ENCODE results near the gene PPP2R3B. TPM values are rescaled to one million over a fixed set of nuclear protein-coding genes. Genes with fewer than 3 reads are reported as not detected.
A peak's percentile ranks its signal among the peaks of the same experiment; 100 is the strongest.

PPP2R3B gene
- total RNA-seq, 1 experiment from 2014 or later: 6.7 TPM

- no peak for DNase-seq (ENCODE audit: low read depth)
These were observed 15.6 kb downstream of the PPP2R3B start for GRCh38 chrX:370963-371745.

DNA sequence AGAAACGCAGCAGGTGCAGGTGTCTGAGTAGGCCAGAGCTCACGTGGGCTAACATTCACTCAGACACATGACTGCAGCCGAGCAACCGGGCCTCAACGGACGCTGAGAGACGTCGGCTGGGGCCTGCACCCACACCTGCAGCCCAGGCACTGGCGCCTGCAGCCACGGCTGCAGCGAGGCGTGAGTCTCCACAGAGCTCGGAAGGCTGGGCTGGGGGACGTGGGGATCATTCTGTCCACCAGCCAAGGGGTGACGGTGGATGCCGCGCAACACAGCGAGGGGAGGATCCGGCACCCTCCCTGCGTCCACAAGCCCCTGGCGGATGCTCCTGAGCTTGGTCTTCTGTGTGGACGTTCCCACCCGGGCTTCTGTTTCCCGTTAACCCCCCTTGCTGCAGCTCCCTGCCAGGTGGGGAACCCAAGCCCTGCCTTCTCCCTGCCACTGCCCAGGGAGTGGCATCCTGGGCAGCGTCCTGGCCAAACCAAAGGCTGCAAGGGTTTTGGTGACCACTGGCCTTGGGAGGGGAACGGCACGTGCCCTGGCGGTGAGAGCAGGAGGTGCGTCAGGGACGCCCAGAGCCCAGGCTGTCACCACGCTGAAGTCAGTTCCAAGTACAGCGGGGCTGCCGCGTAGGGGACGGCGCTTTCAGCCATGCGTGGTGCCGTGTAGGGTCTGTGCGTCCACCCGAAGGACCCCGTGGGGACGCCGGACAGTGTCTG lies 16.3 kb downstream of the PPP2R3B start:
- DNase-seq (ENCODE audit: low read depth): no peak

- DNase-seq (ENCODE audit: low read depth): no peak
These were observed 17.1 kb downstream of the PPP2R3B start for GRCh38 chrX:369563-370101.

DNA sequence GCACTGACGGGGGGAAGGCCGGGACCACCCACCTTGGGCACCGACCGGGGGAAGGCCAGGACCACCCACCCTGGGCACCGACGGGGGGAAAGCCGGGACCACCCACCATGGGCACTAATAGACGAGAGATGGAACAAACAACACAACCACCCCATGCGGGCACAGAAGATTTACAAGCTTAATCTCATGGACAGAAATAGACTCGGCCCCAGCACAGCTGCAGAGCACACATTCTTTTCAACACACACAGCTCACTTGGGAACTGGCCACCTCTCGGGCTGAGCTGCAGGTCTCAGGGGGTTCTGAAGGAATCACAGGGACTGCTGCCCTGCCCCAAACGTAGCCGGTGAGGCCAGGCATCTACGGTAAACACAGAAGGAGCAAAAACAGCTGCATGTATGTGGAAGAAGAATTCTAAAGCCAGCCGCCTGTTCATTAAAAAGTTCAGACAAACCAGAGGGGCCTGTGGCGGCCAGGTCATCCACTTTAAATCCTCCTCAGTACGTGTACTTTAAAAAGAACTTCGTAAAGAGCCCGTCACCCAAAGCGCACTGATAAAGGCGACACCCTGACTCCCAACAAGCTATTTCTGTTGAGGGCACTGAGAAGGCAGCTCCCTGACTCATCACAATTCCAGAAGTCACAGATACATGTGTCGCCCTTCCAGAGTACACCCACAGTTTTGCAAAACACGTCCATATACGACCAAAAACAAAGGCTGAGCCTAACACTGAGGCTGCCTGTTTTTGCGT lies 17.7 kb downstream of the PPP2R3B start:
- peak; percentile 11 for DNase-seq (ENCODE audit: low read depth)

DNA sequence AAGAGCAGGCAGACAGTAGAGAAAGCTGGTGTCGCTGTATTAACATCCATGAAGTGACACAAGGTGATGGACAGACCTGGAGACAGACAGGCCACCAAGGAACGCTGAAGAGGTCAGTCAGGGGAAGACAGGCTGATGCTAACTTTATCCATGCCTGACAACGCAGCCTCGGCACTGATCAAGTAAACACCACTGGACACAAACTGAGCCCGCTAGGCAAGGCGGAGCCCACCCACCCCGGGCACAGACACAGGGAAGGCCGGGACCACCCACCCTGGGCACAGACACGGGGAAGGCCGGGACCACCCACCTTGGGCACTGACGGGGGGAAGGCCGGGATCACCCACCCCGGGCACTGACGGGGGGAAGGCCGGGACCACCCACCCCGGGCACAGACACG lies 18.8 kb downstream of the PPP2R3B start:
- no peak for DNase-seq (ENCODE audit: low read depth)

DNA sequence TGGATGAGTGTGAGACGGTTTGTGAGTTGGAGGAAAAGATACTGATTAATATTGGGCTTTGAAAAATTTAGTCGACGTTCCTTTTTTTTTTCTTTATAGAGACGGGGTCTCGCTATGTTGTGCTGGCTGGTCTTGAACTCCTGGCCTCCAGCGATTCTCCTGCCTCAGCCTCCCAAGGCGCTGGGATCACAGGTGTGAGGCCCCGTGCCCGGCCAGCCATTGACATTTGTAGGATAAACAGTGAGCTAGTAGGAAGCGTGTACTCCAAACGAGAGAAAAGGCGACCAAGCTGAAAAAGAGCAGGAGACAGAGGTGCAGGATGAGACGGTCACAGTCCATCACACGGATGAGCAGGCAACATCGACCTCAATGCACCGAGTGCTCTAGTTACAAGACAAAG lies 19.4 kb downstream of the PPP2R3B start:
- no peak for DNase-seq (ENCODE audit: low read depth)

DNA sequence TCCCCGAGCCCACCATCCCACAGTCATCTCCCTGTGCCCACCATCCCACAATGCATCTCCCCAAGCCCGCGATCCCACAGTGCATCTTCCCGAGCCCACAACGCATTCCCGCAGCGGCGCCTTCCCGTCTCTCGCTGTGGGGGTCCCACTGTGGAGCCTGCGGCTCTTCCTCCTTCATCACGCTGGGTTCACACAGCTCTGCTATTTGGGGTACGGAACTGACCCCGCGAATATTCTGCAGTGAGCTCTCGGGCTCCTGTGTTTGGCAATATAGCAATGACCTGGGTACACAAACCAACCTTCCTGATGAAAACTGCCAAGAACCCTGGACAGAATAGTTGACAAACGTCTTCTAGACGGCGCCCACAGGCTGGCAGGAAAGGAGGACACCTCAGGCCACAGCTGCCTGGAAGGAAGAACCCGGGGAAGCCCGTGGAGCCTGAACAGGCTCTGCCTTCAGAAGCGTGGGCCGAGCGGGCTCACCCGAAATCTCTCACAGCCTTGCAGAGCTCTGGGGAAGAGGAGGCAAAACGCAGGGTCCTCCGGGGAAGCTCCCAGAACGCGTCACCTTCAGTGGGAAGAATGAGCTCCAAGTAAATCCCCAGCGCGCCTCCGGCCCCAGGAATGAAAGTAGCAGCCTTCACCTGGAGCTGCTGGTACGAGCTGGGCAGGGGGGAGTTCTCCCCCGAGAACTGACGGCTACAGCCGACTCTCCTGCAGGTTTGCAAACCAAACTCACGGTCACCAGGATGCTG lies 22.9 kb downstream of the PPP2R3B start:
- DNase-seq (ENCODE audit: low read depth): no peak

- no peak for DNase-seq (ENCODE audit: low read depth)
These were observed 23.6 kb downstream of the PPP2R3B start for GRCh38 chrX:362937-363620.

- DNase-seq (ENCODE audit: low read depth): no peak
These were observed 24.4 kb downstream of the PPP2R3B start for GRCh38 chrX:362351-362750.

GRCh38 chrX:361231-362145 lies 25.2 kb downstream of the PPP2R3B start:
- no peak for DNase-seq (ENCODE audit: low read depth)

GRCh38 chrX:360496-361150 lies 26.1 kb downstream of the PPP2R3B start:
- DNase-seq (ENCODE audit: low read depth): no peak

DNA sequence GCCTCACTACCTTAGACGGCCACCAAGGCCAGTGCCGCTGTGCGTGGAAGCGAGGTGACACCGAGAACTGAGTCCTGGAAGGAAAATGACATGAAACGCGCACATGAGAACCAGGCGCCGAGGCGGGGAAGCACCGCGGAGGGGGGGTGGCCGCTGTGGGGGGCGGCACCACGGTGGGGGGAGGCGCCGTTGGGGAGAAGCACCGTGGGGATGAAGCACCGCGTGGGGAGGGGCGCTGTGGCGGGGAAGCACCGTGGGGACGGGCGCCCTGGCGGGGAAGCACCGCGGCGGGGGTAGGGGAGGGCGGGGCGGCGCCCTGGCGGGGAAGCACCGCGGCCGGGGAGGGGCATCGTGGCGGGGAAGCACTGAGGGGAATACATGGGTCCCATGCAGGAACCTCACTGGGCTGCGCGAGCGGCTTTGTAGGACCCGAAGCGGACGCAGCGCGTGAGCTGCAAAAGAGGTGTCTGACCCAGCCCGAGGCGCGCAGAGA lies 28.0 kb downstream of the PPP2R3B start:
- DNase-seq (ENCODE audit: low read depth): no peak

- peak; percentile 11 for DNase-seq (ENCODE audit: low read depth)
These were observed 28.8 kb downstream of the PPP2R3B start for GRCh38 chrX:357693-358471.

DNA sequence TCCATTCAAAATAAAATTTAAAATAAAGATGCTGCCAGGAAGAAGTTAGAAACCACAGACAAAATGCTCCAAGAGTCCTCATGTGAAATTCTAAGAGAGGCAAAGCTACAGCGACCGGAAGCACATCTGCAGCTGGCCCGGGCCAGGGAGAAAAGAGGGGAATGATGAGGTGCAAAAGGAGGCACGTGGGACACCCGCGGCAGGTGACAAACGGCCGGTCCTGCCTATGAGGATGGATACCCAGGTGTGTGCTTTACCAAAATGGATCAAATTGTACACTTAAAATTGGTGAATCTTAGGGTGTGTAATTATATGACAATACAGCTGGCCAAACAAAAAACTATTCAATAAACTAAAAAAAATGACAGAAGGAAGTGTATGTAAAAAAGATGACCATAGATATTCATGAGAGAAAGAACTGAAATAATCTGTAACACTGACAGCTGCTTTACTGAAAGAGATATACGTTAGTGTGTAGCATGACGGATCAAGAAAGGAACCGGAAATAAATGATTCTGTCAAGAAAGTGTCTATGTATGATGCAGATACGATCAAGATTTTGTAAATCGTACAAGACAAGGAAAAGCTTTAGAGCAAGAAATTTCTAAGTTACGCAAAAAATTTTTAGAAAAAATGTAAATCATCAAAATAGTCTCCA lies 29.5 kb downstream of the PPP2R3B start:
- no peak for DNase-seq (ENCODE audit: low read depth)

GRCh38 chrX:356385-357034 lies 30.2 kb downstream of the PPP2R3B start:
- peak; percentile 35 for DNase-seq (ENCODE audit: low read depth)

DNA sequence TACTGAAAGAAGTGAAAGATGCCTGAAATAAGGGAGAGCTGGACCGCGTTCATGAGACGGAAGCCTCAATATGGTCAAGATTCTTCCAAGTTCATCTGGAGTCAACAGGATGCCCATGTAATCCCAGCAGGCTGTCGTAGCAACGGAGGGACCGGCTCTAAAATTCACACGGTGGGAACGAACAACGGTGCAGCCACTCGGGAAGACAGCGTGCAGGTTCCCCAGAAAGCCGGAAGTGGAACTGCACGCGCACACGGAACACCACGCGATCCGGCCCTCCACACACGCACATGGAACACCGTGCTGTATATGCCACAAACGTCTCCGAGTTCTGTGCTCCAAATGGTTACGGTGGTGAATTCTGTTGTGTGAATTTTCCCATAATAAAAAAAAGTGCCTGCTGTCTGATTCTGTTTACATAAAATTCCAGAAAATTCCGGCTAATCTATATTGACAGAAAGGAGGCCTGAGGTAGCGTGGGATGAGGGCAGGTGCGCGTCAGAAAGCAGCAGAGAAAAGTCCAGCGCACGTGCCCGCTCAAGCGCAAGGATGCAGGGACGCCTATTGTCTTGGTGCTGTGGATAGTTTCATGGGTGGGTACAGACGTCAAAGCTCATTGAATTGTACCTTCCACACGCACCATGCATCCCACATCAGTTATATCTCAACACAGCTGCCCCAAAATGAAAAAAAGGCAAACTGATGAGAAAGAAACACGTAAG lies 31.2 kb downstream of the PPP2R3B start:
- no peak for DNase-seq (ENCODE audit: low read depth)
